ENCODE data around the gene CDKN2A. TPM values are rescaled to one million over a fixed set of nuclear protein-coding genes. Genes with fewer than 3 reads are reported as not detected.

The CDKN2A gene
- total and polyA plus RNA-seq, 9 of the 15 experiments (the other 6 are each of a cell fraction or from before 2014, with no cell fraction given): not detected

GRCh38 chr9:21998026-21998425 lies 3.8 kb upstream of the CDKN2A start (continued):
- TF ChIP-seq, protein P1, sequence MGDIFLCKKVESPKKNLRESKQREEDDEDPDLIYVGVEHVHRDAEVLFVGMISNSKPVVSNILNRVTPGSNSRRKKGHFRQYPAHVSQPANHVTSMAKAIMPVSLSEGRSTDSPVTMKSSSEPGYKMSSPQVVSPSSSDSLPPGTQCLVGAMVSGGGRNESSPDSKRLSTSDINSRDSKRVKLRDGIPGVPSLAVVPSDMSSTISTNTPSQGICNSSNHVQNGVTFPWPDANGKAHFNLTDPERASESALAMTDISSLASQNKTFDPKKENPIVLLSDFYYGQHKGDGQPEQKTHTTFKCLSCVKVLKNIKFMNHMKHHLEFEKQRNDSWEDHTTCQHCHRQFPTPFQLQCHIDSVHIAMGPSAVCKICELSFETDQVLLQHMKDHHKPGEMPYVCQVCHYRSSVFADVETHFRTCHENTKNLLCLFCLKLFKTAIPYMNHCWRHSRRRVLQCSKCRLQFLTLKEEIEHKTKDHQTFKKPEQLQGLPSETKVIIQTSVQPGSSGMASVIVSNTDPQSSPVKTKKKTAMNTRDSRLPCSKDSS (IDR thresholded peaks at IDR 0.05; ENCODE audit: low read depth, partially characterized antibody): no peak
- TF ChIP-seq BACH1 (tag; IDR thresholded peaks at IDR 0.05) (no peak), ZNF274 (IDR thresholded peaks at IDR 0.05; ENCODE audit: borderline replicate concordance, low read depth, low read length) (no peak), TCFL5 (CRISPR knock-in tag; conservative IDR thresholded peaks at IDR 0.05) (no peak), CREB3 (tag; conservative IDR thresholded peaks at IDR 0.05; ENCODE audit: low read depth) (no peak), ELF1 (tag; IDR thresholded peaks at IDR 0.05) (no peak)

- DNase-seq (ENCODE audit: extremely low read depth in 1 of 4, low spot score in 3 of 4) (no peak), FAIRE-seq (no peak), ATAC-seq (no peak)
- Histone ChIP-seq H3K9me1 (ENCODE audit: control insufficient read depth, insufficient read depth, low read length) (no peaks in the 10 kb centered on the region), H2AFZ (ENCODE audit: low read depth, low read length) (no peak overlapping the region), H3K4me2 (ENCODE audit: insufficient read depth, low read length) (no peak overlapping the region), H3K79me2 (ENCODE audit: control insufficient read depth, insufficient read depth, low read length) (no peaks in the 10 kb centered on the region), H3K27ac (ENCODE audit: extremely low read depth, low read depth, low read length) (no peak overlapping the region), H3K36me3 (ENCODE audit: control insufficient read depth, insufficient read depth, low read length) (no peaks in the 10 kb centered on the region), H4K20me1 (replicated peaks; ENCODE audit: control insufficient read depth, insufficient read depth, low read length) (no peaks in the 10 kb centered on the region), H3K27me3 (ENCODE audit: control insufficient read depth in 2 of 2, insufficient read depth in 2 of 2, low read length in 2 of 2) (no peaks in the 10 kb centered on the region), H3K4me3 (no peak overlapping the region), H3K9ac (ENCODE audit: insufficient read depth in 1 of 2, low read depth in 2 of 2, low read length in 2 of 2) (no peak overlapping the region), H3K4me1 (replicated peaks in 1 of 2; ENCODE audit: control insufficient read depth in 2 of 2, insufficient read depth in 2 of 2, low read length in 2 of 2) (no peaks in the 10 kb centered on the region), H3K9me3 (replicated peaks; ENCODE audit: control insufficient read depth, insufficient read depth, low read depth, low read length) (no peaks in the 10 kb centered on the region)
- BruUV-seq (replicated peaks): no TSS peak
- intact Hi-C loops (cut with micrococcal nuclease): no loop called here
- CTCF ChIA-PET (ENCODE audit: low intra/inter-chr PET ratio): no interaction called here
- POLR2A ChIA-PET: no interaction called here
- TF ChIP-seq SNIP1 (IDR thresholded peaks at IDR 0.05; ENCODE audit: low read depth) (no peak), ZBTB1 (CRISPR knock-in tag; IDR thresholded peaks at IDR 0.05; ENCODE audit: borderline replicate concordance, low read depth) (no peak), BDP1 (IDR thresholded peaks at IDR 0.05; ENCODE audit: insufficient read depth, insufficient read length) (no peak)
- TF ChIP-seq, protein P2, sequence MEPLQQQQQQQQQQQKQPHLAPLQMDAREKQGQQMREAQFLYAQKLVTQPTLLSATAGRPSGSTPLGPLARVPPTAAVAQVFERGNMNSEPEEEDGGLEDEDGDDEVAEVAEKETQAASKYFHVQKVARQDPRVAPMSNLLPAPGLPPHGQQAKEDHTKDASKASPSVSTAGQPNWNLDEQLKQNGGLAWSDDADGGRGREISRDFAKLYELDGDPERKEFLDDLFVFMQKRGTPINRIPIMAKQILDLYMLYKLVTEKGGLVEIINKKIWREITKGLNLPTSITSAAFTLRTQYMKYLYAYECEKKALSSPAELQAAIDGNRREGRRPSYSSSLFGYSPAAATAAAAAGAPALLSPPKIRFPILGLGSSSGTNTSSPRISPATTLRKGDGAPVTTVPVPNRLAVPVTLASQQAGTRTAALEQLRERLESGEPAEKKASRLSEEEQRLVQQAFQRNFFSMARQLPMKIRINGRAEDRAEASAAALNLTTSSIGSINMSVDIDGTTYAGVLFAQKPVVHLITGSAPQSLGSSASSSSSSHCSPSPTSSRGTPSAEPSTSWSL (CRISPR knock-in tag; IDR thresholded peaks at IDR 0.05; ENCODE audit: borderline replicate concordance): no peak
- in situ Hi-C loops (cut with MboI): no loop called here
- no CpG with 5 or more reads among the region's 1 CpG for WGBS (ENCODE audit: insufficient coverage, low coverage, missing lambda C conversion rate)
Observed at GRCh38 chr9:21997480-21997879, 3.3 kb upstream of the CDKN2A start.

Measured in K562 (cell line).